ENCODE results near the gene EDN3. TPM values are rescaled to one million over a fixed set of nuclear protein-coding genes. Genes with fewer than 3 reads are reported as not detected.

Gene EDN3
- total and polyA plus RNA-seq, 2 of the 8 experiments (the other 6 are each of a cell fraction or from before 2014, with no cell fraction given) = 0.17 to 0.38 TPM

DNA sequence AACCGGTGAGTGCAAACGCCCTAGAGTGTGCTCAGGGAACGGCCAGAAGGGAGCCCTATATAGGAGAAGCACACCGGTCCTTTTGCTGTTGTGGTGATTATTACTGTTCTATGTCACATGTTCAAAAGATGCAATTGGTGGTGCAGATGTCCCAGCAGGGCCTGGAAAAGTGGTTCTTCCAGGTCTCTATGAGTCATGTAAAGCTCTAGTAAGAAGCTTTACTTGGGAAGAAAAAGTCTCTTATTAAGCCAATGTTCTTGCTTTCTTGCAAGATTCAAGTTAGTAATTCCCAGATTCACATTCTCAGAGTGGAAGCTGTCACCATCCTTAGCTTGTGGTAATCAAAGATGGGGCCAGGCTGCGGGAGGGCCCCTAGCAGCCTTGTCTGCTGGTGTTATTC lies 23.3 kb downstream of the EDN3 start:
- Histone ChIP-seq H2AFZ (ENCODE audit: low read length) (no peak overlapping the region), H2BK12ac (ENCODE audit: low read depth, low read length) (no peak overlapping the region), H3K23ac (ENCODE audit: insufficient read length) (no peak overlapping the region), H4K91ac (replicated peaks; ENCODE audit: insufficient read length, low read length) (no peak overlapping the region), H3K79me1 (ENCODE audit: low read depth, low read length) (no peaks in the 10 kb centered on the region), H3K4me2 (ENCODE audit: insufficient read depth in 1 of 2, low read depth in 2 of 2, low read length in 2 of 2) (no peak overlapping the region), H4K20me1 (replicated peaks in 1 of 2; ENCODE audit: control insufficient read depth in 1 of 2, insufficient read depth in 2 of 2, low read length in 2 of 2) (no peaks in the 10 kb centered on the region), H3K23me2 (ENCODE audit: low read depth, low read length) (no peaks in the 10 kb centered on the region), H3K9me3 (ENCODE audit: insufficient read depth in 2 of 2, low read depth in 1 of 2, low read length in 1 of 2) (no peaks in the 10 kb centered on the region), H3K4ac (replicated peaks; ENCODE audit: insufficient read length, low read depth, low read length) (no peak overlapping the region), H2BK20ac (ENCODE audit: low read length) (no peak overlapping the region), H2BK120ac (replicated peaks; ENCODE audit: low read depth, low read length) (no peak overlapping the region), H2BK5ac (ENCODE audit: low read depth, low read length) (no peak overlapping the region), H4K8ac (ENCODE audit: extremely low read depth, insufficient read depth, low read length) (no peak overlapping the region), H2AK5ac (ENCODE audit: low read depth, low read length) (no peak overlapping the region), H3K36me3 (ENCODE audit: control insufficient read depth in 2 of 4, insufficient read depth in 4 of 4, low read length in 3 of 4) (no peaks in the 10 kb centered on the region), H4K5ac (ENCODE audit: insufficient read length, low read depth, low read length) (no peak overlapping the region), H3K79me2 (ENCODE audit: control insufficient read depth in 1 of 2, insufficient read depth in 2 of 2, low read length in 2 of 2) (no peaks in the 10 kb centered on the region), H3K27ac (ENCODE audit: low read depth, low read length) (no peak overlapping the region), H3K18ac (ENCODE audit: extremely low read depth, low read length) (no peak overlapping the region), H3K27me3 (replicated peaks in 1 of 4; ENCODE audit: control insufficient read depth in 3 of 4, extremely low read depth in 1 of 4, insufficient read depth in 3 of 4, low read length in 3 of 4) (peaks cover 0 to 2% (median under 1%) of the 10 kb centered on the region in 4 experiments; a peak in 2 of 7 replicates), H3K4me3 (ENCODE audit: extremely low read depth in 1 of 4, insufficient read depth in 2 of 4, low read depth in 3 of 4, low read length in 4 of 4) (no peak overlapping the region), H3K9ac (replicated peaks in 1 of 4; ENCODE audit: extremely low read depth in 1 of 4, low read depth in 3 of 4, low read length in 3 of 4) (no peak overlapping the region), H3K56ac (replicated peaks; ENCODE audit: insufficient read length, low read depth, low read length) (no peak overlapping the region), H2BK15ac (ENCODE audit: low read length) (no peak overlapping the region), H3K4me1 (replicated peaks in 1 of 4; ENCODE audit: control insufficient read depth in 3 of 4, insufficient read depth in 4 of 4, low read length in 3 of 4) (peaks cover 0 to 2% (median 0%) of the 10 kb centered on the region in 4 experiments; a peak in 1 of 7 replicates), H3K14ac (ENCODE audit: insufficient read length) (no peak overlapping the region)
- CTCF ChIA-PET (ENCODE audit: partially characterized antibody) = interaction anchor here (0.6 to 1.7 kb wide), 4 partner anchors 30 to 202 kb away, joined by 3 to 4 read pairs (median 4); no protein-coding TSS in a partner anchor
- DNase-seq (ENCODE audit: low read depth in 1 of 2, low spot score in 2 of 2) = no peak
- no peak for FAIRE-seq
- POLR2A ChIA-PET (ENCODE audit: partially characterized antibody) = no interaction called here
- TF ChIP-seq EGR1 (IDR thresholded peaks at IDR 0.05; ENCODE audit: borderline replicate concordance, low read depth, low read length) = no peak
- TF ChIP-seq CTBP2 (IDR thresholded peaks at IDR 0.05; ENCODE audit: borderline replicate concordance, insufficient read depth, insufficient read length, low read length) = no peak
- TF ChIP-seq CHD2 (IDR thresholded peaks at IDR 0.05; ENCODE audit: low read length) = no peak
- TF ChIP-seq TBP (IDR thresholded peaks at IDR 0.05; ENCODE audit: low read depth, low read length) = no peak
- no peak for TF ChIP-seq JUND (IDR thresholded peaks at IDR 0.05; ENCODE audit: low read length)
- no peak for TF ChIP-seq HDAC2 (IDR thresholded peaks at IDR 0.05; ENCODE audit: borderline replicate concordance in 1 of 2, low read depth in 2 of 2, low read length in 2 of 2)
- TF ChIP-seq SRF (IDR thresholded peaks at IDR 0.05; ENCODE audit: low read depth, low read length) = no peak
- TF ChIP-seq BCL11A (IDR thresholded peaks at IDR 0.05; ENCODE audit: low read depth in 2 of 2, low read length in 2 of 2) = no peak
- no peak for TF ChIP-seq GTF2F1 (IDR thresholded peaks at IDR 0.05; ENCODE audit: borderline replicate concordance, low read depth, low read length)
- TF ChIP-seq, protein P1, sequence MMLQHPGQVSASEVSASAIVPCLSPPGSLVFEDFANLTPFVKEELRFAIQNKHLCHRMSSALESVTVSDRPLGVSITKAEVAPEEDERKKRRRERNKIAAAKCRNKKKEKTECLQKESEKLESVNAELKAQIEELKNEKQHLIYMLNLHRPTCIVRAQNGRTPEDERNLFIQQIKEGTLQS (IDR thresholded peaks at IDR 0.05; ENCODE audit: insufficient read depth, low read depth, low read length) = no peak
- TF ChIP-seq SIX5 (IDR thresholded peaks at IDR 0.05; ENCODE audit: low read depth, low read length) = no peak
- no peak for TF ChIP-seq EP300 (IDR thresholded peaks at IDR 0.05; ENCODE audit: borderline replicate concordance in 1 of 2, low read depth in 2 of 2, low read length in 2 of 2)
- no peak for TF ChIP-seq CBX8 (IDR thresholded peaks at IDR 0.05; ENCODE audit: borderline replicate concordance, low read depth, low read length)
- no peak for TF ChIP-seq TAF7 (optimal IDR thresholded peaks at IDR 0.05; ENCODE audit: borderline replicate concordance, low read depth, low read length)
- 84% methylated on average over 5 of the region's 5 CpGs; no CpG with 5 or more reads in 1 of the 2 experiments for WGBS, 2 experiments (ENCODE audit: extremely low coverage in 1 of 2, insufficient coverage in 1 of 2, insufficient read length in 1 of 2, insufficient replicate concordance in 2 of 2, low coverage in 1 of 2, low lambda C conversion rate in 2 of 2, missing lambda C conversion rate in 1 of 2)
